AG20443 (cell line): ENCODE measurements around the gene SETD3.
"Not testable (repeated sequence)": the region's sequence is repeated elsewhere in the genome, so short reads cannot be mapped to it uniquely, and the experiment has no call there.

Experiments
- DNase-seq: peaks from one replicate; pipeline ENCODE4 v3.0.0; 2012; ENCODE audit warnings: low spot score, mixed read lengths

The SETD3 gene

DNA sequence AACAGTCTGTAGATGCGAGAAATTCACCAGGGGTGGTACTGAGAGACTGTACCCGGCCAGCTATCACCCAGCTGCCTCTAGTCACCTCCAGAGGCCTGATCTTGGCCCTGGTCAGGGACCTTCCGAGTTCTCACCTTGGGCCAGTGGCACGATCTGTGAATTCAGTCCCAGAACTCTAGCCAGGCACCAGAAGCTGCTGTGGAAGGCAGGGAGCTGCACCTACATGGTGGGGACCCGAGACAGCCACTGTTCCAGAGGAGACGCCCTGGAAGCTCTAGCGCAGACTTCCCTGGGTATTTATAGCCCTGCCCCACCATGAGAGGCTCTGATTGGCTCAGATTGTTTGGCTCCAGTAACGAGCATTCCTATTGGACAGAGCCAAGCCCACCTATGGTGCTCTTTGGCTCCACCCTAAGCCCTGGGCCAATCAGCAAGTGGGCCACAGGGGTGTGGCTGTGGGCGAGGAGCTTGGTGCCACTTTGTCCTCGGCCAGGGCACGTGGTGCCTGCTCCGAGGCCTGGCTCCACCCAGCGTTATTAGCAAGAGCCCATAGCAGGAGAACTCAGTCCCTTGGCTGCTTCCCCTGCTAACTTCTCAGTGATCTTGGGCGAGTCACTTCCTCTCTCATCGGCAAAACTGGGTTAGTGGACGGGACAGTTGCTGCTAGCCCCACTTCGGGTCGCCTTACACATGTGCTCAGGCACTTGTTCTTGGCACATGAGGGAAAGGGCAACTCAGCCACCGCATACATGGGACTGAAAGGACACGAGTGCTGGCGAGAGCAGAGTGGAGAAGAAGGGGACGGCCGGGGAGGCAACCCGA, 119.7 kb downstream of the SETD3 start:
- DNase-seq, result no peak

- DNase-seq, result no peak
Observed at GRCh38 chr14:99359906-99360305, 120.8 kb downstream of the SETD3 start.

DNA sequence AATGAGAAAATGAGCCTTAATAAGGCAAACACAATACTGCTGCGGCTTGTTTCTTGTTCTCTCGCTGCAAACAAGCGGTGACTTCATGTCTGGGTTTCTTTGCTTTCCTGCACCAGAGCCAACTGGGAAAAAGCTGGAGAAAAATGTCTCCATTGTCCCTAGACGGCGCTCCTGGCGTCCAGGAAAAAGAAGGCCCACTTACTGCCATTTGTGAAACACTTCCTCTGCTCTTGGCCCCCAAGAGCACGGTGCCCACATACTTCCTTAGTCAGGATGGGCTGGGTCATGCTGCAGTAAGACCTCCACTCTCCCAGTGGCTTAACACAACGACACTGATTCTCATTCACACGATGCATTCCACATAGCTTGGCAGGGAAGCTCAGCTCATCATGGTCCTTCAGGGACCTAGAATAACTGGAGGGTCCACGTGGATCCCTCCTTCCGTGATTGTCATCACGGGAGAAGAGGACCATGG, 122.7 kb downstream of the SETD3 start:
- DNase-seq, result no peak

GRCh38 chr14:99357151-99357915, 123.3 kb downstream of the SETD3 start:
- DNase-seq, result no peak

DNA sequence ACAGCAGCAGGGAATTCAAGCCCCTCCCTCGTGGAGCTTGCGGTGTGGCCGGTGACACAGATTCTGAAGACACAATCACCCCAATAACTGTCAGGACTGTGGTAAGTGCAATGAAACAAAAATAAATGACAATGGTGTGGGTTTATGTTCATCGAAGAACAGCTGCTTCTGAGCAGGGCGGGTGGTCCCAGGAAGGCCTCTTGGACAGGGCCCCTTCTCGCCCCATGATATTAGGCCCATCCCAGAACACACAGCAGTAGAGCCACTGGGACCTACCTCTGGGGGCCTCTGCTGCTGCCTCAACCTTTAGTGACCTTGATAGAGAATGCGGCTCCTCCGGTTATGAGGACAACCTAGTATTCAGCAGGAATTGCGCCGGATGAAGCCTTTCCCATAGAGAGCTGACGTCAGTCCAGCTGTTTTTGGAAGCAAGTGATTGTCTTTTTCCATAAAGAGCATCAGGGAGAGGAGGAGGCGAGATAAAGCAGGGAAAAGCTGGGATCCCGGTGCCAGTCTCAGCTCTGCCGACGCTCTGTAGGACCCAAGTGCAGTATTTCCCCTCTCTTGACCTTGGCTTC, 124.5 kb downstream of the SETD3 start:
- no peak for DNase-seq

DNA sequence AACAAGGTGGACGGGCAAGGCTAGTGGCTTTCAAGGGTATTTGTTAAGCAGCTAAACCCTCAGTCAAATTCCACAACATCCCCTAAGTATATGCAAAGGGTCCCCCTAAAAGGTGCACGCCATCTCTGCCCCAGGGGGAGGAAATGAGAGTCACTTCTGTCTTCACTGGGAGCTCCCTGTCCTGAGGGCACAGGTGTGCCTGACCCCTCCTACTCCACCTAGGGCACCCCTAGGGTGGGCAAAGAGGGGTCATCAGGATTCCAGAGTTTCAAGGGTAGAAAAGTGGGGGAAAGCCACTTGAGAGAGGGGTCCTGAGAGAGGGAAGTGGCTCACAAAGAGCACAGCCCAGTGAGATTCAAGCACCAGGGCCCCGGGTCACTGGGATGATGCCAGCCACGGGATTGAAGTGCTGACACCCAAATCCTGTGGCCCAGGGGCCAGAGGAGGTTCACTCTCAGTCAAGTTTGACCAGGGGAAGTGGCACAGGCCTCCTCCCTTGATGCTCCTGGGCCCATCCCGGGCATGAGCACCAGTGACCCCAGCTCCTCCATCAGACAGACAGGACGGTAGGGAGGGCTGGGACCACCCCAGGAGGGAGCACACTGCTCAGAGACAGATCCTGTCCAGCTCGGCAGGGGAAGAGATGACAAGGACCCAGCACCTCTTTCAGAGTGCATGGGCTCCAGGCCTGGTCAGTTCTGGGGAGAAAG, 126.3 kb downstream of the SETD3 start:
- DNase-seq, result no peak

DNA sequence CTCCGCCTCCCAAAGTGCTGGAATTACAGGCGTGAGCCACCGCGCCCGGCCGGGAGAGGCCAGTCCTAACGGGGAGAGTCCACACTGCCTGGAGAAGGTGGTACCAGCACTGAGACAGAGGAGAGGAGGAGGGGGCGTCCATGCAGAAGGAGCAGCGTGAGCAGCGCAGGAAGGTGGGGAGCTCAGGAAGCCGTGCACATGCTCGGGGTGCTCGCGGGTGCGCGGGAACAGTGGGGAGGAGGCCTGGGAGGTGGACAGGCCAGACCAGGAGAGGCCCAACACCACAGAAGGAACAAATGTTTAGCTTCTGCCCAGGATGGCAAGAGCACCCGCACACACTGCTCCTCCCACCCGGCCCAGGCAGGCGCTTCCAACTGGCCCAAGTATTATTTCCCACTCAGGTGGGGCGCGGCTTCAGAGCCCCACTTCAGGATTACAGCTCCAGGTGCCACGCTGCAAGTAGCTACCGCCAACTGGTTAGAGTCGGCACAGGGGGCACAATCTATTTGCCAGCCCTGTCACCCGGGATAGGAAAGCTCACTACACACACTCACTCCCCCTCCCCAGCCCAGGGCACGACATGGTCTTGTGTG, 127.9 kb downstream of the SETD3 start:
- DNase-seq, result no peak

DNA sequence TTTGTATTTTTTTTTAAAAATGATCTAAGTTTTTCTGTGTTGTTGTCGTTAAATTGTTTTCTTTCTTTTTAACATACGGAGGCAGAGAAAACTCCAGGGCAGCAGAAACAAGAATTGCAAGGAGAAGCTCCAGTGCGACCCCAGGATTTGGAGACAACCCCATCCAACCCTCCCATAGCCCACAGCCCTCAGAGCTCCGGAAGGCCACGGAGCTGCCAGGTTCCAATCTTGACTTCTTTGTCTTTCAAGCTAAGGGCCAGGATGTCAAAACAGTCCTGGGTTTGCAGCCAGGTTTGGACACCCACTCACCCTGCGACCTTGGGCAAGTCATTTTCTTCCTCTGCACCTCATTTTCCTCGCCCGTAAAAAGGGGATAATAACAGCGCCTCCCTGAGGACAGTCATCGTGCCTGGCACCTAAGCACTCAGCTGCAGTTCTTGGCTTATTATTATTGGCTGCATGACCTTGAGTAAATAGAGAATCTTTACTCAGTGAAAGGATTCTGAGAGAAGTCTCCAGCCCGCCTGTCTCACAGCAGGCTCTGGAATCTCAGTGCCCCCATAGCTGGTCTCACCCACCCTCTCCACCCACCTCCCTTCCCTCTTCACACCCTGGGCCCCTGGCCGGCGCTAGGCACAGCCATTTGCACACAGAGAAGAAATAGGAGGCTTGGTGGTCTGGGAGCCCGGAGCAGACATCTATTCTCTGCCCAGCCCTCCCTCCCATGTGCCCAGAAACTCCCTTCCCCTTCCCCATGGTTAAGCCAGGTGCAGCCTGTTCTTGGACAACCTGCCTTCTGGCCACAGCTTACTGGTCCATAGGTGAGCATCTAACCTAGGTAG, 129.3 kb downstream of the SETD3 start:
- DNase-seq, result no peak

DNA sequence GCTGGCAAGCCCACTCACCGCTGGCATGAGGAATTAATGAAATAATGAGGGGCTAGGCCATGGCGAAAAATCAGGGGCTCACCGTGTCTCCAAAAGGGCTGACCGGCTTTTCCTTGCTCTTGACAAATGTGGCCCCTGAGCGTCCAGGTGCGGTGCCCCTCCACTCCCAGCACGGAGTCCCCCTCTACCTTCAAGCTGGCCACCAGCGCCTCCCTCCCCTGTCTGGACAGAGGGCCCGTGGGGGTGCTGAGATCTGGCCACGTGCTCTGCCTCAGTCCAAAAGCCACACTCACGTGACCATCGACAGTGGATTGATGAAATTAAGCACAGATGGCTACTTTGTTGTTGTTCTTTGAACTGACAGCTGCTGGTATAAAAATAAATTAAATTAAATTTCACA, 129.9 kb downstream of the SETD3 start:
- DNase-seq, result no peak

DNA sequence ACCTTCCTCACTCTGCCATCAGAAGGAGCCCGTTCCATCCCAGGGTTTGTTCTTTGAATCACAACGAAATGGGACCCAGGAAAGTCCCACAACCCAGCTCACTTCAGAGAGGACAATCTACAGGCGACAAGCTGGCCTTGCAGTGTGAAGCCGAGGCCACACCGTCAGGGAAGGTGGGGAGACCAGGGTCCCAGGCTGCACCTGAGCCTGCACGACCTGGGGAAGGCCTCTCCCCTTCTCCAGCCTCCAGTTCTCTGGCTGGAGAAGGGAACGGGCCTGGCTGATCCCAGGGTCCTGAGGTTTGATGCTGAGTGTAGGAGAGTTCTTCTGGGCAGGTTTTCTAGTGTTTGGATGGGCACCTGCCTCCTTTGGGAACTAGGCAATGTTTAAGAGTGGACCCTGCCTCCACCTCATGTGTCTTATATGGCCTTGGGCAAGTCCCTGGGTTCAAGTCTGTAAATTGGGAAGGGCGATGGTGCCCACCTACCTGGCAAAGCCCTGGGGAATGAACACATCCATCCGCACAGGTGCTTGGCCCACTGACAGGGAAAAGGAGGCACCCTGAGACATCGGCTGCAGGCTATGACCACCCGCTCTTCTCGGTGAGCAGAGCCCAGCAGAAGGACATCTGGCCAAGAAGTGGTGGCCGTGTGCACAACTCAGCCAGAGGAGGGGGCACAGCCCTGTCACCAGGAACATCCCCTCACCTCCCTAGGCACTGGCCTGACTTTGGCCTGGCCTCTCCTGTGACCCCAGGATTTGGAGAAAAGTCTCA, 130.8 kb downstream of the SETD3 start:
- DNase-seq, result no peak

- no peak for DNase-seq
Observed at GRCh38 chr14:99348816-99349614, 131.6 kb downstream of the SETD3 start.

DNA sequence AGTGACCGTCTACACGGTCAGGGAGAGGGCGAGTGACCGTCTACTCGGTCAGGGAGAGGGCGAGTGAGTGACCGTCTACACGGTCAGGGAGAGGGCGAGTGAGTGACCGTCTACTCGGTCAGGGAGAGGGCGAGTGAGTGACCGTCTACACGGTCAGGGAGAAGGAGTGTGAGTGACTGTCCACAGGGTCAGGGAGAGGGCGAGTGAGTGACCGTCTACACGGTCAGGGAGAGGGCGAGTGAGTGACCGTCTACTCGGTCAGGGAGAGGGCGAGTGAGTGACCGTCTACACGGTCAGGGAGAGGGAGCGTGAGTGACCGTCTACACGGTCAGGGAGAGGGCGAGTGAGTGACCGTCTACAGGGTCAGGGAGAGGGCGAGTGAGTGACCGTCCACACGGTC, 132.4 kb downstream of the SETD3 start:
- DNase-seq, result not testable (repeated sequence)
